SJCRH30 (cell line): Measurements from ENCODE around the gene CLCF1. TPM values are rescaled to one million over a fixed set of nuclear protein-coding genes. Genes with fewer than 3 reads are reported as not detected.
A peak's percentile ranks its signal among the peaks of the same experiment; 100 is the strongest.
"Not testable (repeated sequence)": the region's sequence is repeated elsewhere in the genome, so short reads cannot be mapped to it uniquely, and the experiment has no call there.

Experiments used
- DNase-seq, 2 experiments: peaks; one replicate each; pipeline ENCODE4 v3.0.0-alpha.2; 2015 to 2020
- H3K27ac ChIP-seq: fragments of 250-450 bp; sonication (Bioruptor Pico); 2 replicates; pipeline ENCODE4 v1.5.1; 2020; ENCODE audit warnings: mild to moderate bottlenecking, moderate library complexity
- H3K27me3 ChIP-seq: fragments of 250-450 bp; sonication (Bioruptor Pico); 2 replicates; pipeline ENCODE4 v1.5.1; 2020; ENCODE audit warnings: mild to moderate bottlenecking, moderate library complexity
- H3K36me3 ChIP-seq: fragments of 250-450 bp; sonication (Bioruptor Pico); 2 replicates; pipeline ENCODE4 v1.5.1; 2020; ENCODE audit warnings: mild to moderate bottlenecking, moderate library complexity
- H3K4me1 ChIP-seq: fragments of 250-450 bp; sonication (Bioruptor Pico); 2 replicates; pipeline ENCODE4 v1.5.1; 2020; ENCODE audit warnings: mild to moderate bottlenecking, moderate library complexity
- H3K4me3 ChIP-seq: fragments of 250-450 bp; sonication (Bioruptor Pico); 2 replicates; pipeline ENCODE4 v1.5.1; 2020; ENCODE audit warnings: mild to moderate bottlenecking, moderate library complexity
- H3K9me3 ChIP-seq: fragments of 250-450 bp; sonication (Bioruptor Pico); replicated peaks from 2 replicates; pipeline ENCODE4 v1.5.1; 2020; ENCODE audit warnings: mild to moderate bottlenecking, moderate library complexity
- total RNA-seq: library from RNA; depleted of rRNA; stranded (reverse); fragments of >200 nt; shearing (Covaris generic); gene quantifications from 2 replicates; pipeline ENCODE4 v1.2.3, GENCODE V29; 2014

The CLCF1 gene
- total RNA-seq, 1 experiment from 2014 or later: 6.1 TPM

DNA sequence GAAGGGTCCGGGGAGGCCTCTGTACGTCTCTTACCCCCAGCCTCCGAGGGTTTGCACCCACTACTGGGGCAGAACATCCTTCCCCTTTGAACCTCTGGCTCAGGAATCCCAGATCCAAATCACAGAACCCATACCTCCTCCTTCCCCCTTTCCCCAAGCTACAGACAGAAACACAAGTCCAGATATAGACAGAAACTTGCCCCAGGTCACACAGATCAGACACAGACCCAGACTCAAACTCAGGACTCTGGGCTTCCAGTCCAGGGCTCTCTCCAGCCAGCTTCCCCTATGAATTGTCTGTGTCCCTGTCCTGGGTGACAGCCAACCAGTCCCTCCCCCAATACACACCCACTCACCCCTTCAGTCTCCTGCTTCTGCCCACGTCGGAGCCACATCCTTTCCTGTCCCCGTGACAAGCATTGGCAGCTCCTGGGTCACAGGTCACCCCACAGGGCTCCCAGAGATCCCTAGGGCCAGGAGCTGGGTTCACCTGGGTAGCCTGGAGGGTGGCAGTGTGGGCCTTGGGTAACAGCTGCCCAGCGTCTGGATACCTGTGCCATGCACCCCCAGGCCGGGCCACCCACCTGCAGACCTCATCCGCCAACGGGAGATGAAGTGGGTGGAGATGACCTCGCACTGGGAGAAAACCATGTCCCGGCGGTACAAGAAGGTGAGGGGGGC lies 31.3 kb upstream of the CLCF1 start:
- peaks cover 7% of the 10 kb centered on the region; the same call in 1 of the 2 replicates for H3K4me1 ChIP-seq
- H3K9me3 ChIP-seq: no peaks in the 10 kb centered on the region
- DNase-seq: no peak
- peaks cover 21% of the 10 kb centered on the region for H3K27me3 ChIP-seq
- H3K36me3 ChIP-seq: peaks cover under 1% of the 10 kb centered on the region
- H3K27ac ChIP-seq: no peak overlapping the region
- no peak overlapping the region for H3K4me3 ChIP-seq

GRCh38 chr11:67403085-67403484 lies 29.7 kb upstream of the CLCF1 start:
- H3K4me3 ChIP-seq, H3K27ac ChIP-seq, DNase-seq, H3K4me1 ChIP-seq, H3K36me3 ChIP-seq, H3K27me3 ChIP-seq, H3K9me3 ChIP-seq: not testable (repeated sequence)

DNA sequence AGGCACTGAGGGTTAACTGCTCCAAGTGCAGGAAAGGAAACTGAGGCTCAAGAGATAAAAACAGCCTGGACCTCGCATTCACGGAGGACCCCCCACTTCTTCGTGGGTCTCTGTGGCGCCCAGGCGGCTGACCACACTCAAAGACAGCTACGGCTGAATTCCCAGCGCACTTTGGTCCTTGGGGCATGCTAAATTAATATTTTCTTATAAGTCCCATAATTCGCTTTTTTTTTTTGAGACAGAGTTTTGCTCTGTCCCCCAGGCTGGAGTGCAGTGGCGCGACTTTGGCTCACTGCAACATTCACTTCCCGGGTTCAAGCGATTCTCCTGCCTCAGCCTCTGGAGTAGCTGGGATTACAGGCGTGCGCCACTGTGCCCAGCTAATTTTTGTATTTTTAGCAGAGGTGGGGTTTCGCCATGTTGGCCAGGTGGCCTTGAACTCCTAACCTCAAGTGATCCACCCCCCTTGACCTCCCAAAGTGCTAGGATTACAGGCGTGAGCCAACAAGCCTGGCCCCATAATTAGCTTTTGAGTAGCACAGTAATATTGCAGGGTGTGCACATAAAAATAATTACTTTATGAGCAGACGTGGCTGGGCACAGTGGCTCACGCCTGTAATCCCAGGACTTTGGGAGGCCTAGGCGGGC lies 28.9 kb upstream of the CLCF1 start:
- H3K9me3 ChIP-seq, H3K4me1 ChIP-seq, H3K27me3 ChIP-seq, DNase-seq: not testable (repeated sequence)
- H3K4me3 ChIP-seq: peak overlapping the region; percentile 78
- peaks cover 13% of the 10 kb centered on the region for H3K36me3 ChIP-seq
- H3K27ac ChIP-seq: peak overlapping the region; percentile 35; the same call in 1 of the 2 replicates

DNA sequence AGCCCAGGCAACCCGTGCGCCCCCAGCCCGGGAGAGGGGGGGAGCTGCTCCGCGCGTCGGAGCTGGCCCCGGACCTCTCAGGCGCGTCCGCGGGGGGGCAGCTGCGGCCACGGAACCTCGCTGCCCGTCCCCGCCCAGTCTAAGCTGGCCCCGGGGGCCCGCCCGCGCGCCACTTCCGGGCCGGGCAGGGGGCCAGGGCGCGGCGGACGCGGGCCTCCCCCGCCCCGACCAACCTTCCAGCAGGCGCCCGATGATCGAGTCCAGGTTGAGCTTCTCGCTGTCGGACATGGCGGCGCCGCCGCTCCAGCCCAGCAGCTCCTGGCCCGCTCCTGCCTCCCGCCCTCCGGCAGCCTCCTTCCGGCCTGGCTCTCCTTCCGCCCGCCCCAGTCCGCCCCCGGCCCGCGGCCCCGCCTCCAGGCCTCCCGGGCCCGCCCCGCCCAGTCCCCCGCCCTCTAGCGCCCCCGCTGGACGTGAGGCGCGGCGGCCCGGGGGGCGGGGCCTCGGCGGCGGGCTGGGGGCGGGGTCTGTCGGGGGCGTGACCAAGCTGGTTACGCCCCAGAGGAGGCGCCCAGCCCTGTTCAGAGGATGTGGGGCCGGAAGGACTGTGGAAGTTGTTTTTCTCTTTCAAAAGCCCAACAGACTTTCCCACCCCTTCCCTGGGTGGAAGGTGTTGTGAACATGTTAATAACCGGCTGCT lies 28.2 kb upstream of the CLCF1 start, which contains the start of gene PPP1CA:
Gene PPP1CA (minus strand): TSS at position 364 of the 697 bp plus-strand sequence. CDS start 76 bp downstream, at position 288.
- H3K4me1 ChIP-seq: peaks cover 5% of the 10 kb centered on the region; the same call in 1 of the 2 replicates
- no peaks in the 10 kb centered on the region for H3K27me3 ChIP-seq
- peak within 1 kb of the TSS; percentile 70 for H3K27ac ChIP-seq
- no peaks in the 10 kb centered on the region for H3K9me3 ChIP-seq
- peak within 1 kb of the TSS; percentile 78 for H3K4me3 ChIP-seq
- peak; percentile 89 to 90 for DNase-seq
- H3K36me3 ChIP-seq: peaks cover 14% of the 10 kb centered on the region

DNA sequence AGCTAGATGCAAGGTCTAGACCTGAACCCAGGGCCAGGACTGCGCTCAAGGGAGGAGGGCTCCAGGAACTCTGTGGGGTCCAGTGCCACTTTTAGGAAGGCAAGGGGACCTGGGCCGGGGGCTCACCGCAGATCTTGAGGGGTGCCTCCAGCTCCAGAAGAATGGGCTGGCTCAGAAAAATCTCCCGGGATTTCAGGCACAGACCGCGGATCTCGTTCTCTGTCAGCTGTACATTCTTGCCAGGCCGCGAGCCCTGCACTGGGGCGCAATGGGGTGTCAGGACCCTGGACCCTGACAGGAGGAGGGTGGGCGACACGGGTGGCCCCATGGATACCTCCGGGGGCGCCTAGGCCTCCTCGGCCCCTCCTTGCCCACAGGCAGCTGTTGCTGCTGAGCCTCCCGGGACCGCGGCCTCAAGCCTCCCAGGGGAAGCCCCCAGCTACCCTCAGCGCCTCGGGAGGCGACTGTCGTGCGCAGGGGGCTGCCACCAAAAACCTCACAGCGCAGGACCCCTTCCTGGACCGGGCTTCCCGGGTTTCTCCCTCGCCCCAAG lies 27.6 kb upstream of the CLCF1 start:
- peaks cover 14% of the 10 kb centered on the region for H3K36me3 ChIP-seq
- peak in 1 of 2 experiments; percentile 53 for DNase-seq
- H3K27me3 ChIP-seq: no peaks in the 10 kb centered on the region
- H3K4me3 ChIP-seq: peak overlapping the region; percentile 78
- H3K4me1 ChIP-seq: peaks cover 5% of the 10 kb centered on the region; the same call in 1 of the 2 replicates
- H3K9me3 ChIP-seq: no peaks in the 10 kb centered on the region
- H3K27ac ChIP-seq: peak overlapping the region; percentile 70

DNA sequence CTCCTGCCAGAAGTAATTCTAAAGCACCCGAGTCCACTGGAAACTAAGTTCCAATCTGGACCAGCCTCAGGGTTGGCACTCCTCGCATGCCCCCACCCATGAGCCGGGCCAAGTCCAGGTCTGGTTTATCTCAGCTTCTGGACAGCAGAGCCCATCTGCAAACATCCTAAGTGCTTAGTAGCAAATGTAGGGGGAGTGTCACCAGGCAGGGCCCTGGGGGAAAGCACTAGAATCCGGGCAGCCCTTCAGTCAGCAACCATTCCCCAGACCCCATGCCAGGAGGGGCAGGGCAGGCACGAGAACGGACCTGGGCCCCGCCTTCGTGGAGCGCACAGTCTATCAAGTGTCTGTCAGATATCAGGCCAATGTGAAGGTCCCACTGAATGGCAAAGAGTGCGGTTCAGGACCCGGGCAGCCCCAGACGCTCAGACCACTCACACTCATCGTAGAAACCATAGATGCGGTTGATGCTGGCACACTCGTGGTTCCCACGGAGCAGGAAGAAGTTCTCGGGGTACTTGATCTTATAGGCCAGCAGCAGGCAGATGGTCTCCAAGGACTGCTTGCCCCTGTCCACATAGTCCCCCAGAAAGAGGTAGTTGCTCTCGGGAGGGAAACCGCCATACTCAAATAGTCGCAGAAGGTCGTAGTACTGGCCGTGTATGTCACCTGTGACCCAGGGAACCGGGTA lies 27.0 kb upstream of the CLCF1 start:
- peaks cover 5% of the 10 kb centered on the region; the same call in 1 of the 2 replicates for H3K4me1 ChIP-seq
- H3K9me3 ChIP-seq: no peaks in the 10 kb centered on the region
- H3K27me3 ChIP-seq: no peaks in the 10 kb centered on the region
- DNase-seq: no peak
- peaks cover 18% of the 10 kb centered on the region for H3K36me3 ChIP-seq
- peak overlapping the region; percentile 78 for H3K4me3 ChIP-seq
- peak overlapping the region; percentile 70 for H3K27ac ChIP-seq

- H3K4me3 ChIP-seq: no peak overlapping the region
- H3K27ac ChIP-seq: no peak overlapping the region
- DNase-seq: no peak
- H3K36me3 ChIP-seq: peaks cover 18% of the 10 kb centered on the region
- no peaks in the 10 kb centered on the region for H3K9me3 ChIP-seq
- peaks cover 5% of the 10 kb centered on the region; the same call in 1 of the 2 replicates for H3K4me1 ChIP-seq
- H3K27me3 ChIP-seq: no peaks in the 10 kb centered on the region
These were observed 25.5 kb upstream of the CLCF1 start for GRCh38 chr11:67398661-67399563.

- no peak for DNase-seq
- Histone ChIP-seq H3K27me3 (no peaks in the 10 kb centered on the region), H3K4me1 (peaks cover 5% of the 10 kb centered on the region; the same call in 1 of the 2 replicates), H3K27ac (no peak overlapping the region), H3K36me3 (peaks cover 18% of the 10 kb centered on the region), H3K4me3 (no peak overlapping the region), H3K9me3 (no peaks in the 10 kb centered on the region)
These were observed 24.7 kb upstream of the CLCF1 start for GRCh38 chr11:67397986-67398660.

DNA sequence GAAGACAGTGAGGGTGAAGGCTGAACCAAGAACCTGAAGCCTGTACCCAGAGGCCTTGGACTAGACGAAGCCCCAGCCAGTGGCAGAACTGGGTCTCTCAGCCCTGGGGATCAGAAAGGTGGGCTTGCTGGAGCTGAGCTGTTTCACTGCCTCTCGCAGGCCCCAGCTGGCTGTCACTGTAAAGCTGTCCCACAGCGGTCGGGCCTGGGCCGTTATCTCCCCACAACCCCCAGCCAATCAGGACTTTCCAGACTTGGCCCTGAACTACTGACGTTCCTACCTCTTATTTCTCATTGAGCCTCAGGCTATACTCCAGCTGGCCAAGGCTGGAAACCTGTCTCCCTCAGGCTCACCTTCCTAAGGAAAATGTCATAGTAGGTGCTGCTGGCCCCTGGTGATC lies 24.1 kb upstream of the CLCF1 start:
- no peak for DNase-seq
- peaks cover 18% of the 10 kb centered on the region for H3K36me3 ChIP-seq
- H3K27ac ChIP-seq: no peak overlapping the region
- H3K4me1 ChIP-seq: peaks cover 4% of the 10 kb centered on the region; the same call in 1 of the 2 replicates
- H3K9me3 ChIP-seq: no peaks in the 10 kb centered on the region
- no peak overlapping the region for H3K4me3 ChIP-seq
- H3K27me3 ChIP-seq: no peaks in the 10 kb centered on the region

DNA sequence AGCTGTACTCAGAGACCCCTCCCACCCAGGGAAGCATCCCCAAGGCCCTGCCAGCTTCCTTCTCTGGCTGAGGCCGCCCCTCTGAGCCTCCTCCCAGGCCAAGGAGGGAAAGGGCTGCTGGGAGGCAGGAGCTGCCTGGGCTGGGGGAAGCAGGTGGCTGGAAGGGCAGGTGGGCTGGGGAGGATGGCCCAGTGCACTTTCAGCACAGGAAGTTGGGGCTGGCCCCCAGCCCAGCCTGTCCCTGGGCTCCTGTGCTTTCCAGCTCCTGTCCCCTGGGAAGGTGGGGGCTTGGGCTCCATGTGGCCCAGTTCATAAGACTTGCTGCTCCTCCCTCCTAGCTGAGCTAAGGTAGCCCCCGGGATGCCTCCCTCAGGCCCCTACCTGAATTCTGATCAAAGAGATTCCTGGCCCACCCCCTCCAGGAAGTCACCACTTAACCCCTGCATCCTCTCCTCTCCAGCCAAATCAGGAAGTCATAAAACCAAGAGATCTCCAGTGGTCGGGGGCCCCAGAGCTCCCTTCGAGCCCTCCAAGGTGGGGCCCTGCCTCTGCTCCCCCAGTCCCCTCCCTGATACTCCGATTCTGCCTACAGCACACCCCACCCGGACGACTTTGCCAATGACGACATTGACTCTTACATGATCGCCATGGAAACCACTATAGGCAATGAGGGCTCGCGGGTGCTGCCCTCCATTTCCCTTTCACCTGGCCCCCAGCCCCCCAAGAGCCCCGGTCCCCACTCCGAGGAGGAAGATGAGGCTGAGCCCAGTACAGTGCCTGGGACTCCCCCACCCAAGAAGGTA lies 23.4 kb upstream of the CLCF1 start:
- DNase-seq: no peak
- 0 out of 2 replicates have a peak, but pooled peaks cover 2% of the 10 kb centered on the region for H3K4me1 ChIP-seq
- H3K27me3 ChIP-seq: no peaks in the 10 kb centered on the region
- no peak overlapping the region for H3K27ac ChIP-seq
- no peaks in the 10 kb centered on the region for H3K9me3 ChIP-seq
- peaks cover 18% of the 10 kb centered on the region for H3K36me3 ChIP-seq
- no peak overlapping the region for H3K4me3 ChIP-seq

- 0 out of 2 replicates have a peak, but pooled peaks cover 2% of the 10 kb centered on the region for H3K4me1 ChIP-seq
- H3K4me3 ChIP-seq: no peak overlapping the region
- no peak overlapping the region for H3K27ac ChIP-seq
- H3K9me3 ChIP-seq: no peaks in the 10 kb centered on the region
- no peak for DNase-seq
- peaks cover 18% of the 10 kb centered on the region for H3K36me3 ChIP-seq
- H3K27me3 ChIP-seq: no peaks in the 10 kb centered on the region
These were observed 22.8 kb upstream of the CLCF1 start for GRCh38 chr11:67396259-67396581.

- Histone ChIP-seq H3K27ac (no peak overlapping the region), H3K4me3 (no peak overlapping the region), H3K4me1 (0 out of 2 replicates have a peak, but pooled peaks cover 2% of the 10 kb centered on the region), H3K9me3 (no peaks in the 10 kb centered on the region), H3K36me3 (peaks cover 18% of the 10 kb centered on the region), H3K27me3 (no peaks in the 10 kb centered on the region)
- no peak for DNase-seq
These were observed 22.3 kb upstream of the CLCF1 start for GRCh38 chr11:67395555-67396258.
